ENCODE measurements around the gene NOX5.

The NOX5 gene

GRCh38 chr15:69084404-69085030 lies 70.0 kb downstream of the NOX5 start:
- no peak for DNase-seq

DNA sequence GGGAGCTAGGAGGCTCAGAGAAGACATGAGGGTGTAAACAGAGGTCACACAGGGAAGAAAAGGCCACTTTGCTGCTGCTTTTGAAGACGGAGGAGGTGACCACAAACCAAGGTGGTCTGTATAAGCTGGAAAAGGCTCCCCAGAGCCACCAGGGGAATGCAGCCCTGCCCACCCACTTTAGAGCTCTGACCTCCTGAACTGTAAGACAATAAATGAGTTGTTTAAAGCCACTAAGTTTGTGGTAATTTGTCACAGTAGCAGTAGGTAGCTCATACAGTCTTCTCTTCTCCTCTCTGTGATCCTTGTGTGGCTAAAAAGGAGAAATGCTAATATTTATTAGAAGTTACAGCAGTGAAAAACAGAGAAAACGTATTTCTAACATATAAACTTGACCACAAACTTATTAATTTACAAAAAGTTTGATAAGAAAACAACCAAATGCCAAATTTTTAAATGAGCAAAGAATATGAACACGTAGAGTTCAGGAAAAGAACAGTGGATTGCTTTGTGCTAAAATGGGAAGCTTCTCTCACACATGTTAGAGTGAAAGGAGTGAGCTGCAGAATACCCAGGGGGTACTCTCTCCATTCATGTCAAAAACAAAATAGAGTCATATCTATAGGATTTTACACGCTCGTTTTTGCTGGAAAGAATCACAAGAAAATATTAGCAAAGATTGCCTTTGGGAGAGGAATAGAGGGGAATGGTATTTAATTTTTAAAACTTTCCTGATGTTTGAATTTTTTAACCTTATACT lies 71.0 kb downstream of the NOX5 start:
- no peak for DNase-seq

DNA sequence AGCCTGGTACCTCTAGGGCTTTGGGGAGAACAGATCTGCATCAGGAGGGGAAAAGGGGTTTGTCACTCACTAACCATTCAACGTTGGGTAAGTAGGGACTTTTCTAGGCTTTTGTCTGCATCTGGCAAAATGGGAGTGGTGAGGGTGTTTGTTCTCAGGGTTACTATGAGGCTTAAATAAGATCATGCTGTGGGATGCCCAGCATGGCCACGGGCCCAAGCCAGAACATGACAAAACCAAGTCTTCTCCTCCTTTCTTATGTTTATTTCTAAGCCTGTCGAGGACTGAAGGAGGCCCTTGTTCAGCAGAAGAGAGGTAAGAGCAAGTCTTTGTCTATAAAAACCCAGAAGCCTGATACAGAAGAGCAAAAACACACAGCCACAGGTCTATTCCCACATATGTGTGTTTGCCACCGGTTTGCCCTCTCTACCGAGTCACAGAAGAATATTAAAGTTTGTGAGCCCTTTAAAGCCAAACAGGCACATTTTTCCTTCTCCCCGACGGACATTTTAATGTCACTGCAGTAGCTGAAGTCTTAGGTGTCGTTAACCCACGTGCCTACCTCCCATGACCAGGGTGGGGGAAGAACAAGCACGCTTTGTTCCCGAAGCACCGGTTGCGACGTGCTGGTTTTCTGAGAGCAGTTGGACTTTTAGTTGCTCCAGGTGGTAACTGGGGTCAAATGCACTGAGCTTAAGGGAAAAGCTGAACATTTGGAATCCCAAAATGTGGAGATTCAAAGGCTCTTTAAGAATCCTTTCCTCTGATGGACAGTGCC lies 72.1 kb downstream of the NOX5 start:
- no peak for DNase-seq

GRCh38 chr15:69087366-69087976 lies 73.0 kb downstream of the NOX5 start:
- no peak for DNase-seq

DNA sequence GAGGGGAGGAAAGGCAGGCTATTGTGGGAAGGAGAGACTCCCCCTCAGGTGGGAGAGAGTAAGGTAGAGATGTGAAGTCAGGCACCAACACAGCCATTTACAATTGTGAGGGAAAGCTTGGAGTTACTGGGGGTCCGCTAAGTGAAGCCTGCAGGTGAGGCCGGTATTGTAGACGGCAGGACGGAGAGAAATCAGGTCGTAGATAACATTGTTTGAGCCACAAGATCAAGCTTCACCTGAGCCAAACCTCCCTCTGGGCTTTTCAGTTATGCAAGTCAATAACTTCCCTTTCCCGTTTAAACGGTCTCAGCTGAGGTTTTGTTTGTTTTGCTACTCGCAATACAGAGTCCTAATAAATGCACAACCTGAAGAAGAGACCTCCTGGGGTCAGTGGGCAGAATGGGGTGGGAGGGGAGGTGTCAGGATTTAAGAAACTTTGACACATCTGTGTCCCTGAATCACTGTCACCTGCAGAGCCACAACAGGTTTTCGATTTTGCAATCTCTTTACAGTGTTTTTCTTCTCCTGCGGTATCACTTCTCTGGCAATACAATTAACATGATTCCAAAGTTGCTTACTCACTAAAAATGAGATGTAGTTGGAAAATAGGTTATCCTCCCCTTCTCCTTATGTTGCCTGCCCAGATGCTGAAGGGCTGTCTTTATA lies 73.9 kb downstream of the NOX5 start:
- DNase-seq: no peak

- no peak for DNase-seq
Observed at GRCh38 chr15:69089258-69089657, 74.8 kb downstream of the NOX5 start.

DNA sequence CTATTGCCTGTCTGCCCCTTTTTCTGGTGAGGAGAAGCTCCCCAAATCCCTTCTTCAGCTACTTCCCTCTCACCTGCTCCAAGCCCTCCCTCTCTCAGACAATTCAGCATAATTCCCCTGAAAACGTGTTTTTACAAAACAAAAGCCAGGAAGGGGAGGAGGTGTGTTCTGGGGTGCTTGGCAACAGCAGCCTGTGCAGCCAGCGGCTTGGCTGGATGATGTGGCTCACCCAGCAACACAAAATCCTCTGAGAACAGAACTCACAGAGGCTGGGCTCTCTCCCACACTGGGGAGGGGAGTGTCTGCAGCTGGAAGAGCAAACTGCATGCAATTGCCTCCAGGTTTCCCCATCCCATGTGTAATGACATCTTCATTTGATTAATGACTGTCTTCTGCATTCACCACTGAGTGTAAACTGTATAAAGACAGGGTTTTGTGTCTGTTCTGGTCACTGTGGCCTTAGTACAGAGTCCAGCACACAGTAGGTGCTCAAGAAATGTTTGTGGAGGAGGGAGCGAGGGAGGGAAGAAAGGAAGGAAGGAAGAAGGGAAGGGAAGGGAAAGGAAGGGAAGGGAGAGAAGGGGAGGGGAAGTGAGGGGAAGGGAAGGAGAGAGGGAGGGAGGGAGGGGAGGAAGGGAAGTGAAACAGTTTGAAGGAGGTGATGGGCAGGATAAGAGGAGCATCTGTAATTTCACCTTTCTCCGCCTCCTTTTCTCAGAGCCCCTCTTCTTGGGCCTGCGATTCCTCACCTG lies 75.9 kb downstream of the NOX5 start:
- no peak for DNase-seq

- DNase-seq: no peak
Observed at GRCh38 chr15:69091654-69092053, 77.2 kb downstream of the NOX5 start.

- DNase-seq: no peak
Observed at GRCh38 chr15:69092159-69092558, 77.7 kb downstream of the NOX5 start.

DNA sequence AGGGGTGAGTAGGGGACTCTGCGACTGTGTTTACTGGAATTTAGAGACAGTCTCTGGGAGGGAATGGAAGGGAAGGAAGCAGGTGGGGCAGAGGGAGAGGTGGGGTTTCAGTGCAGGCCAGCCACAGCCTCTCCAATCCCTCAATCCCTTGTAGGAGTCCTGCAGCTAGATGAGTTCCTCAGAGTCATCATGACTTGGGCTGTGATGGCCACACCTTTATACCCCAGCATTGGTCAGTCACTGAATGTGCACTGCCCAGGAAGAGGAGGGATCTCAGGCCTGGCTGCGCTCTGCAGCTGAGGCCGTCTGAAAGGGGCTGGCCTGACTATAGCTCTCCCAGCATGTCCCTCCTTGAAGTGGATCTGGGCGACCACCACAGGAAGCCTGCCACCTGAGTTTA lies 78.6 kb downstream of the NOX5 start:
- no peak for DNase-seq

DNA sequence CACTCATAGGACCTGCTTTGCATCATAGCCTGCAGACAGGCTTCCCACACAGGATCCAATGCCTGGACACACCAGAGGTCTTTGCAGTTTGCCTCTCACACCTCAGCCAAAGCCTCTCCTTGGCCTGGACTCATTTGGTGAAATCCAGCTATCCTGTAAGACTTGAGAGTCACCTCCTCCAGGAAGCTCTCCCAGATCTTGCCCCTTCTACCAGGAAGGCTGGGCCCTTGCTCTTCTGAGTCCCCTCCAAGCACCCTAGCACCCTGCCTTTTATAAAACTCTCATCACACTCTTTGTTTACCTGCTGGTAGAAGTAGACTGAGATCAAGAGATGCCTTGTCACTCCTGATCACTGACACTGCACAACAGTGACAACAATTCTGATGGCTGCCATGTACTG lies 79.1 kb downstream of the NOX5 start:
- no peak for DNase-seq

GRCh38 chr15:69094124-69094921 lies 79.8 kb downstream of the NOX5 start:
- no peak for DNase-seq

DNA sequence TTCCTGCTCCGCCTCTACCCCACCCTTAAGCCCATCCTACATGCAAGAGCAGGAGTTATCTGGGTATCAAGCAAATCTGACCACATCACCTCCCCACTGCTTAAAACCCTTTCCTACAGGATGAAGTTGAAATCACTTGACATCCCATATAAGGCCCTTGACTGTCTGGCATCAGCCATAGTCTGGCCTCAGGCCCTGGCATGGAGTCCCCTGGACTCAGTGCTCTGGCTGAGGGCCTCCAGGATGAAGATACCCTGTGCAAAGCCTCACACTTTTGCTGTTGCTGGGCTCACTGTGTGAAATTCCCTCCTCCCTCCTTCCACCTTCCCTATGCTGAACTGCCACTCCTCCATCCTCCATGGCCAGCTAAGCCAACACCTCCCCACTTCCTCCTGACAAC lies 80.8 kb downstream of the NOX5 start:
- DNase-seq: no peak

DNA sequence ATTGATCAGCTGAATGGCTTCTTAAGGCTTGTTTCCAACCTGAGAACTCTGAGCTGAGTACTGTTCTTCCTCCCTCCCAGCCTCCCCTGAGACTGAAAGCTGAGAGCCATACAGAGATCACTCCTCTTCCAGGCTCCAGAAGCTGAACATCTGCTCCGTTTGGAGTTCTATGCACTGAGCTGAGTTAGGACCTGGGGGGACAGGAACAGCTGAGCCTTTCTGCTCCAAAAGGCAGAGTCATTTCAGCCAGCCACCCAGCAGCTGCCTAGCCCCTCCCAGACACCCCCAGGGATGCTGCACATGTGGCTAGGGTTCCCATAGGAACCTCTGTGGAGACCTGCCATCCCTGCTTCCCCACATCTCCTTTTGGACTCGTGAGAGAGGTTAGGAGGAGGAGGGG lies 81.7 kb downstream of the NOX5 start:
- no peak for DNase-seq

DNA sequence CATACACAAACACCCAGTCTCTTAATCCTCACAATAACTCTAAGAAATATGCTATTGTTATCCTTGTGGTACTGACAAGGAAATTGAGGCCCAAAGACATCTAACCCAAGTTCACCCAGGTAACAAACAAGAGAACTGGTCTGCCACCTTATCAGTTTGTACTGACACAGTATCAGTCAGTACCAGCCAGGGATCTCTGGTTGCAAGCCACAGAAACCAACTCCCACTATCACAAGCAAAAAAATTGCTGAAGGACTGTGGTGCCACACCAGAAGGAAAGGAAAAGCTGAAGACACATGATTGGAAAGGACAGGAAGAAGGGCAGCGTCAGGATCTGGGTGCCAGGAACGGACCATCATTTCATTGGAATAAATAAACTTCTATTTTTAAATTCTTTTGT lies 82.1 kb downstream of the NOX5 start:
- DNase-seq: no peak

GRCh38 chr15:69098771-69099170 lies 84.3 kb downstream of the NOX5 start:
- DNase-seq: no peak

DNA sequence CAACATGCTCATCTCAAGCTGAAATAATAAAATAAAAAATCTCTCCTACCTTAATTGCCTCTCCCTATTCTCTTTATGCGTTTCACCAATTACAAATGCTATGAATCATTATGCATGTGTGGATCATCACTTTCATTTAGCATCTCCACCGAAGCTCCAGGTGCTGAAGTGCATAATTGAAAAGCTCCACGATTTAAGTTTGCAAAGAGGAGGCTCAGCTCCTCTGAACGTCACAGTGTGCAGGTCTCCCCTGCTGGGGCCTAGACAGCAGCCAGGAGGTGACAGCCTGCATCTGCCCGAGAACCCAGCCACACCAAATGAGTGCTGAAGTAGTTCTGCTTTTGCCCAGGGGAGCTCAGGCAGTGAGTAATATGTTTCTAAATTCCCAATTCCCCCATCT lies 85.4 kb downstream of the NOX5 start:
- no peak for DNase-seq

DNA sequence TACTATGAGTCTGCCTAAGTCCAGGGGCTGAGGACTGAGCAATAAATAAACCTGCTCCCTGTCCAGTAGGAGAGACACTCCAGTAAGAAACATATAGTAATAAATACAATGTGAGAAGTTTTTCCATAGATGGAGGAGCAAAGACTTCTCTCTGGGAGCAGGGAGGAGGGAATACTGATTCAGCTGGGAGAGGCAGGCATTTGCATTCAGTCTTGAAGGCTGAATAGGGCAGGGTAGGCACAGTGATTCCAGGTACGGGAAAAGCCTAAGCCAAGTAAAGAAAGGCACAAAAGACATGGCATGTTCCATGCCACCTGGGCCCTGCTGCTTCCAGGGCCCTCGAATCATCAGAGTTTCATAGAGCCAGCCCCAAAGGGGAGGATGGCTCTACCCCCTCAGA lies 86.3 kb downstream of the NOX5 start:
- no peak for DNase-seq

- DNase-seq: no peak
Observed at GRCh38 chr15:69104050-69104750, 89.7 kb downstream of the NOX5 start.

- DNase-seq: no peak
Observed at GRCh38 chr15:69105451-69105985, 91.0 kb downstream of the NOX5 start.

Measured in activated effector memory CD4-positive, alpha-beta T cell treated with Interleukin-2 at 50 U/mL for 16 hours (primary cell).